HepG2 (cell line): ENCODE measurements around the gene LENG1. TPM values are rescaled to one million over a fixed set of nuclear protein-coding genes. Genes with fewer than 3 reads are reported as not detected.

ENCODE experiments used
- ATAC-seq: fragments of 200-7000 bp; cut with Tn5 transposase; 3 replicates; pipeline ENCODE4 v1.9.1; 2020; ENCODE audit warnings: mild to moderate bottlenecking, moderate library complexity
- BruUV-seq: library from RNA; stranded (reverse); fragments of 400-500 nt; replicated peaks from 2 replicates; lab custom pipeline; 2021; lab: Mats Ljungman, UMichigan
- CTCF ChIA-PET: fragments of 300-600 bp; formaldehyde crosslinking; extraction: SDS; loops from one replicate; lab custom pipeline; 2021; ENCODE audit warnings: low total read pairs, inconsistent platforms, low intra/inter-chr PET ratio; lab: Yijun Ruan, JAX
- POLR2A ChIA-PET: fragments of 350-600 bp; sonication (Branson Sonifier 250); formaldehyde crosslinking; loops from one replicate; lab custom pipeline; 2020; ENCODE audit warnings: antibody characterized with exemption, inconsistent platforms; lab: Yijun Ruan, JAX
- DNase-seq: peaks from one replicate; pipeline ENCODE4 v3.0.0-alpha.2; 2015; ENCODE audit warnings: low spot score
- FAIRE-seq: peaks from 3 replicates; lab custom pipeline; 2011; peaks lifted over from hg19 to GRCh38; lab: Jason Lieb, UNC
- H2AFZ ChIP-seq: one replicate; pipeline ENCODE4 v1.6.1; 2011; ENCODE audit warnings: low read length, inconsistent platforms
- H3K27ac ChIP-seq: fragments of 300-600 bp; 3 replicates; pipeline ENCODE4 v1.8.0; 2011; ENCODE audit warnings: mixed run types, mild to moderate bottlenecking, mixed read lengths, low read length, inconsistent platforms; ENCODE audit not compliant: insufficient read depth; ENCODE audit errors: extremely low read length
- H3K27me3 ChIP-seq, 2 experiments: fragments of 200-600 bp in 1 of 2; 2 replicates in 1 of 2; 3 replicates in 1 of 2; pipeline versions ENCODE4 v1.6.0 to v1.8.0; 2011; ENCODE audit warnings: low read length in 2 of 2, mild to moderate bottlenecking in 2 of 2, moderate library complexity in 2 of 2, inconsistent platforms in 1 of 2; ENCODE audit not compliant: insufficient read depth in 2 of 2, control insufficient read depth in 1 of 2
- H3K36me3 ChIP-seq, 2 experiments: fragments of 200-600 bp in 1 of 2; replicated peaks in 1 of 2; 2 replicates in 1 of 2; 3 replicates in 1 of 2; pipeline versions ENCODE4 v1.5.1 to v1.8.0; 2011; ENCODE audit warnings: low read length in 2 of 2, inconsistent platforms in 1 of 2; ENCODE audit not compliant: insufficient read depth in 2 of 2, control insufficient read depth in 1 of 2
- H3K4me1 ChIP-seq: 2 replicates; pipeline ENCODE4 v1.5.1; 2012; ENCODE audit warnings: low read length, inconsistent platforms; ENCODE audit not compliant: insufficient read depth
- H3K4me2 ChIP-seq: 2 replicates; pipeline ENCODE4 v1.6.0; 2011; ENCODE audit warnings: low read depth, low read length, inconsistent platforms
- H3K4me3 ChIP-seq, 3 experiments: fragments of 200-600 bp in 1 of 3; sonication (generic), shearing (Covaris generic) in 1 of 3; replicated peaks in 1 of 3; 2 replicates each; pipeline ENCODE4 v1.5.1; 2011 to 2016; ENCODE audit warnings: low read length in 3 of 3, inconsistent platforms in 2 of 3, low read depth in 2 of 3, mild to moderate bottlenecking in 2 of 3, control low read depth in 1 of 3, mixed read lengths in 1 of 3; ENCODE audit not compliant: insufficient read depth in 1 of 3
- H3K79me2 ChIP-seq: one replicate; pipeline ENCODE4 v1.6.1; 2011; ENCODE audit warnings: low read length, inconsistent platforms; ENCODE audit not compliant: insufficient read depth
- H3K9ac ChIP-seq: 2 replicates; pipeline ENCODE4 v1.6.0; 2011; ENCODE audit warnings: mild to moderate bottlenecking, low read depth, low read length, inconsistent platforms; ENCODE audit not compliant: insufficient read depth
- H3K9me3 ChIP-seq: 2 replicates; pipeline ENCODE4 v1.5.1; 2012; ENCODE audit warnings: mild to moderate bottlenecking, low read length
- H4K20me1 ChIP-seq: 2 replicates; pipeline ENCODE4 v1.6.0; 2011; ENCODE audit warnings: inconsistent platforms, mild to moderate bottlenecking, low read length, moderate library complexity; ENCODE audit not compliant: insufficient read depth
- AGO2 ChIP-seq: fragments of 200-400 bp; formaldehyde crosslinking; optimal IDR thresholded peaks from 2 replicates; pipeline ENCODE3; 2017; ENCODE audit warnings: mild to moderate bottlenecking, low read depth, low read length, moderate library complexity
- NCOA1 ChIP-seq: sonication (generic); formaldehyde crosslinking; IDR thresholded peaks from 2 replicates; pipeline ENCODE4 v1.9.0; 2021; ENCODE audit warnings: missing genetic modification reagents
- RBFOX2 ChIP-seq: fragments of 200-400 bp; formaldehyde crosslinking; IDR thresholded peaks from 2 replicates; pipeline ENCODE4 v1.6.1; 2017; ENCODE audit warnings: low read depth, mild to moderate bottlenecking, low read length
- REPIN1 ChIP-seq: sonication (generic); formaldehyde crosslinking; IDR thresholded peaks from 2 replicates; pipeline ENCODE4 v1.8.0; 2022; ENCODE audit warnings: missing genetic modification reagents, low read depth, mild to moderate bottlenecking, borderline replicate concordance
- YEATS2 ChIP-seq: sonication (generic); formaldehyde crosslinking; IDR thresholded peaks from 2 replicates; pipeline ENCODE4 v1.4.0; 2020; ENCODE audit warnings: missing genetic modification reagents, borderline replicate concordance
- ZNF572 ChIP-seq: sonication (generic); formaldehyde crosslinking; IDR thresholded peaks from 2 replicates; pipeline ENCODE4 v1.5.1; 2020; ENCODE audit warnings: mild to moderate bottlenecking, missing genetic modification reagents
- WGBS: methylation state at CpG from one replicate; pipeline ENCODE4 v1.1.6; 2017; ENCODE audit warnings: low lambda C conversion rate; 5-methylcytosine and 5-hydroxymethylcytosine counted together
- in situ Hi-C: cut with HindIII; loops from 2 replicates; pipeline ENCODE4 v1.10.0; 2017; ENCODE audit warnings: low pct_unique_long_range_greater_than_20kb; ENCODE audit not compliant: extremely low pct_ligation_motif_present
- intact Hi-C: fragments of 100-400 bp; cut with micrococcal nuclease; formaldehyde crosslinking; loops from one replicate; pipeline ENCODE4 v1.10.0; 2022; ENCODE audit not compliant: unreplicated experiment
- polyA plus RNA-seq, 8 experiments: library from polyadenylated mRNA; depleted of rRNA in 3 of 8; stranded (reverse) in 7 of 8; unstranded in 1 of 8; fragments of >200 nt; fragmentation: Illumina TruSeq in 4 of 8; extraction: Trizol in 4 of 8; gene quantifications; 2 replicates each; pipeline versions ENCODE4 v1.2.1 to v1.2.3, GENCODE V29; 2011 to 2016; ENCODE audit warnings: low read depth in 4 of 8, missing spikeins in 1 of 8, mixed read lengths in 1 of 8; ENCODE audit not compliant: insufficient read depth in 1 of 8
- total RNA-seq, 5 experiments: library from RNA; depleted of rRNA; stranded (reverse); fragments of >200 nt; fragmentation: Illumina TruSeq; extraction: Trizol; gene quantifications; 2 replicates each; pipeline ENCODE4 v1.2.3, GENCODE V29; 2016; ENCODE audit warnings: low read depth in 1 of 5

The LENG1 gene
- total and polyA plus RNA-seq, 2 of the 13 experiments (the other 11 are each of a cell fraction or from before 2014, with no cell fraction given) = 1.8 to 3.8 TPM

GRCh38 chr19:54114340-54115108 lies 45.0 kb downstream of the LENG1 start (continued):
- TF ChIP-seq NCOA1 (CRISPR knock-in tag) = 0 out of 2 replicates have a peak, but pooled peaks have one; percentile 61
- TF ChIP-seq, all 625 proteins: peak for 5

DNA sequence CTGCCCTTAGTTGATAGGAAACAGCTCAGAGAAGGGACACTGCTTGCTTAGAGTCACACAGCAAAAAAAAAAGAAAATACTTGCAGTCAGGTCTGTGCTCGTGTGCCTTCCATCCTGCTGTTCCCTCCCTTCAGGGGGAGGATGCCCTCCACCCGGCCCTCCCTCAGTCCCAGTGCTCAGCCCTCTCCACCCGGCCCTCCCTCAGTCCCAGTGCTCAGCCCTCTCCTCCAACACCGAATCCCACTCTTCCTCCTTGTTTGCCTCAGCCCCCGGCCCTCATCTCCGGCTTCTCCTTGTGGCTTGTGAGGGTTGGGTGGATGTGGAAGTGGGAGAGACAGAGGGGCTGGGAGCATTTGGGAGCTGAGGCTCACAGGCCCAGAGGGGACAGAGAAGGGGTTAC lies 49.9 kb downstream of the LENG1 start:
- Histone ChIP-seq H3K4me1 (peaks cover 12% of the 10 kb centered on the region), H4K20me1 (no peaks in the 10 kb centered on the region), H3K27me3 (no peaks in the 10 kb centered on the region), H3K9me3 (no peaks in the 10 kb centered on the region), H3K4me3 (no peak overlapping the region)
- POLR2A ChIA-PET = no interaction called here
- FAIRE-seq = no peak
- intact Hi-C loops (no loop called here), in situ Hi-C loops (no loop called here)
- WGBS = 95% methylated on average over 6 of the region's 6 CpGs
- BruUV-seq = no TSS peak
- TF ChIP-seq REPIN1 (CRISPR knock-in tag) (no peak), YEATS2 (CRISPR knock-in tag) (no peak), RBFOX2 (peak; percentile 49; the same call in 1 of the 2 replicates), ZNF572 (CRISPR knock-in tag) (no peak), AGO2 (peak; percentile 30)
- TF ChIP-seq, all 625 proteins: peak for 2
- H2AFZ ChIP-seq = no peak overlapping the region
- no peak overlapping the region for H3K9ac ChIP-seq
- CTCF ChIA-PET = no interaction called here
- H3K27ac ChIP-seq = no peak overlapping the region
- ATAC-seq (peak; percentile 34; the same call in 2 of the 3 replicates), DNase-seq (no peak)
- no peak overlapping the region for H3K4me2 ChIP-seq
- peaks cover 13 to 51% of the 10 kb centered on the region in 2 experiments; a peak in 4 of 5 replicates for H3K36me3 ChIP-seq
- peaks cover 3% of the 10 kb centered on the region for H3K79me2 ChIP-seq
